Left hindlimb (tissue), 1 donor: ENCODE data around the gene RNPC3.
"Not testable (repeated sequence)": the region's sequence is repeated elsewhere in the genome, so short reads cannot be mapped to it uniquely, and the experiment has no call there.

ENCODE experiments used
- DNase-seq: peaks from one replicate; pipeline ENCODE4 v3.0.0-alpha.2; 2018

Gene RNPC3

GRCh38 chr1:103561643-103562395 lies 36.3 kb downstream of the RNPC3 start:
- no peak for DNase-seq

GRCh38 chr1:103563056-103563455 lies 37.6 kb downstream of the RNPC3 start:
- DNase-seq, result no peak

GRCh38 chr1:103569493-103569892 lies 44.0 kb downstream of the RNPC3 start:
- DNase-seq, result no peak

- not testable (repeated sequence) for DNase-seq
Measured at GRCh38 chr1:103571289-103571688, 45.8 kb downstream of the RNPC3 start, which contains the start of gene AMY2B. TSS of gene AMY2B (plus strand) at chr1:103571589. CDS start at chr1:103571603, 14 bp downstream.

- no peak for DNase-seq
Measured at GRCh38 chr1:103576065-103576464, 50.6 kb downstream of the RNPC3 start.

- not testable (repeated sequence) for DNase-seq
Measured at GRCh38 chr1:103576784-103577183, 51.3 kb downstream of the RNPC3 start.

- DNase-seq, result no peak
Measured at GRCh38 chr1:103582464-103582863, 57.0 kb downstream of the RNPC3 start.

GRCh38 chr1:103583887-103584286 lies 58.4 kb downstream of the RNPC3 start:
- no peak for DNase-seq

GRCh38 chr1:103584537-103584936 lies 59.0 kb downstream of the RNPC3 start:
- DNase-seq, result no peak

GRCh38 chr1:103602740-103603139 lies 77.2 kb downstream of the RNPC3 start:
- not testable (repeated sequence) for DNase-seq
